GM13976 (cell line): ENCODE data around the gene PTPN12.

ENCODE experiments used
- DNase-seq: peaks from one replicate; pipeline ENCODE4 v3.0.0; 2012; ENCODE audit warnings: low spot score
- in situ Hi-C: fragments of 300-500 bp; cut with MboI; formaldehyde crosslinking; loops from one replicate; pipeline ENCODE4 v1.12.0; 2022; ENCODE audit warnings: low sequenced_read_pairs, mixed read lengths, inconsistent platforms; ENCODE audit not compliant: unreplicated experiment
- TF ChIP-seq, protein P1 (sequence below): IDR thresholded peaks from 2 replicates; pipeline ENCODE4 v1.5.1; 2012; ENCODE audit warnings: borderline replicate concordance, mild to moderate bottlenecking; ENCODE audit not compliant: insufficient read depth; ENCODE audit errors: extremely low read depth, missing control alignments, control extremely low read depth

Gene PTPN12

DNA sequence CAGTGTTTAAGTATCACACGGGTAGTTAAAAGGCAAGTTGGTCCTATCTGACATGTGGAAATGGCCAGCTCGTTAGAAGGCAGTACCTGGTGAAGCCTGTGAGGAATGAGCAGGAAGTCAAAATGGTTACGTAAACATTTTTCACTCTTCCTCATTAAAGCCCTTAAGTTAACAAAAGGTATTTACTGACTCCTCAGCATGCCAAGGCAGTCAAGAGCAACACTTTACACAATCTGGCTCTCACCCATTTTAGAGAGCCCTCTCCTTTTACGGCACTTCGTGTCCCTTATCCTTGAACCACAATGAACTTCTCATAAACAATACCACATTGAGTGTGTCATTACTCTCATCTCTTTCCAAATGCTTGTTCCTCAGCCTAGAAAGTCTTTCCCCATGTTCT is 148.1 kb downstream of the PTPN12 start:
- TF ChIP-seq, protein P1, sequence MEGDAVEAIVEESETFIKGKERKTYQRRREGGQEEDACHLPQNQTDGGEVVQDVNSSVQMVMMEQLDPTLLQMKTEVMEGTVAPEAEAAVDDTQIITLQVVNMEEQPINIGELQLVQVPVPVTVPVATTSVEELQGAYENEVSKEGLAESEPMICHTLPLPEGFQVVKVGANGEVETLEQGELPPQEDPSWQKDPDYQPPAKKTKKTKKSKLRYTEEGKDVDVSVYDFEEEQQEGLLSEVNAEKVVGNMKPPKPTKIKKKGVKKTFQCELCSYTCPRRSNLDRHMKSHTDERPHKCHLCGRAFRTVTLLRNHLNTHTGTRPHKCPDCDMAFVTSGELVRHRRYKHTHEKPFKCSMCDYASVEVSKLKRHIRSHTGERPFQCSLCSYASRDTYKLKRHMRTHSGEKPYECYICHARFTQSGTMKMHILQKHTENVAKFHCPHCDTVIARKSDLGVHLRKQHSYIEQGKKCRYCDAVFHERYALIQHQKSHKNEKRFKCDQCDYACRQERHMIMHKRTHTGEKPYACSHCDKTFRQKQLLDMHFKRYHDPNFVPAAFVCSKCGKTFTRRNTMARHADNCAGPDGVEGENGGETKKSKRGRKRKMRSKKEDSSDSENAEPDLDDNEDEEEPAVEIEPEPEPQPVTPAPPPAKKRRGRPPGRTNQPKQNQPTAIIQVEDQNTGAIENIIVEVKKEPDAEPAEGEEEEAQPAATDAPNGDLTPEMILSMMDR: no peak
- in situ Hi-C loops: no loop called here
- DNase-seq: no peak

GRCh38 chr7:77687100-77687746 is 150.1 kb downstream of the PTPN12 start:
- no peak for DNase-seq
- in situ Hi-C loops: no loop called here
- TF ChIP-seq, protein P1: no peak

GRCh38 chr7:77687747-77688144 is 150.7 kb downstream of the PTPN12 start:
- TF ChIP-seq, protein P1: no peak
- in situ Hi-C loops: no loop called here
- no peak for DNase-seq
